ENCODE data around the gene MARVELD3.
"Not testable (repeated sequence)": the region's sequence is repeated elsewhere in the genome, so short reads cannot be mapped to it uniquely, and the experiment has no call there.

Gene MARVELD3

DNA sequence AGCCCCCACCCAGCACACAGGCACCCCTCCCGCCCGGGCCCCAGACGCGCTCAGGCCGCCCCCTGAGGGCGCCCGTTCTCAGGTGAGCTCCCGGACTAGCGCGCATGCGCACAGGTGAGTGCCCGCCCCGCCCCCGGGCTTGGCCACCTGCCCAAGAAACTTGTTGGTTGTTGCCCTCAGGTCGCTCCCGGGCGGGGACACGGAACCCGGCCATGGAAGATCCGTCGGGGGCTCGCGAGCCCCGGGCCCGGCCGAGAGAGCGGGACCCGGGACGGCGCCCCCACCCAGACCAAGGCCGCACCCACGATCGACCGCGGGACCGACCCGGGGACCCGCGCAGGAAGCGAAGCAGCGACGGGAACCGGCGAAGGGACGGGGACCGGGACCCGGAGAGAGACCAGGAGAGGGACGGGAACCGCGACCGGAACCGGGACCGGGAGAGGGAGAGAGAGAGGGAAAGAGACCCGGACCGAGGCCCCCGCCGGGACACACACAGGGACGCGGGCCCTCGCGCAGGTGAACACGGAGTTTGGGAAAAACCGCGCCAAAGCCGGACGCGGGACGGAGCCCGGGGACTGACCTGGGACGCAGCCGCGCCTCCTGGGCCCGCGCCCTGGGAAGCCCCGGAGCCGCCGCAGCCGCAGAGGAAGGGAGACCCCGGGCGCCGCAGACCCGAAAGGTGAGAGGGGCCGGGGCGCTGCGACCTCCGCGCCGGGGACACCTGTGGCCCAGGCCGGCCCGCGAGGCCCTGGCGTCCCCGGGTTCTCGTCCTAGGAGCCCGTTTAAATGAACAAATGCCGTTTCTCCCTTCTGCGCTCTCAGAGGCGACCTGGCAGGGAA, at the start of gene MARVELD3:
MARVELD3 (plus strand) TSS at position 167 of the 840 bp plus-strand sequence; CDS start at position 213, 46 bp downstream.
- DNase-seq, result peak; percentile 47

GRCh38 chr16:71576971-71577370, 49.0 kb upstream of the MARVELD3 start, which contains the start of gene TAT:
Gene TAT, minus strand, starts transcription at chr16:71577092. Its CDS starts 677 bp downstream, at chr16:71576415.
- DNase-seq, result no peak

- not testable (repeated sequence) for DNase-seq
Measured at GRCh38 chr16:71582553-71582848, 43.5 kb upstream of the MARVELD3 start.

DNA sequence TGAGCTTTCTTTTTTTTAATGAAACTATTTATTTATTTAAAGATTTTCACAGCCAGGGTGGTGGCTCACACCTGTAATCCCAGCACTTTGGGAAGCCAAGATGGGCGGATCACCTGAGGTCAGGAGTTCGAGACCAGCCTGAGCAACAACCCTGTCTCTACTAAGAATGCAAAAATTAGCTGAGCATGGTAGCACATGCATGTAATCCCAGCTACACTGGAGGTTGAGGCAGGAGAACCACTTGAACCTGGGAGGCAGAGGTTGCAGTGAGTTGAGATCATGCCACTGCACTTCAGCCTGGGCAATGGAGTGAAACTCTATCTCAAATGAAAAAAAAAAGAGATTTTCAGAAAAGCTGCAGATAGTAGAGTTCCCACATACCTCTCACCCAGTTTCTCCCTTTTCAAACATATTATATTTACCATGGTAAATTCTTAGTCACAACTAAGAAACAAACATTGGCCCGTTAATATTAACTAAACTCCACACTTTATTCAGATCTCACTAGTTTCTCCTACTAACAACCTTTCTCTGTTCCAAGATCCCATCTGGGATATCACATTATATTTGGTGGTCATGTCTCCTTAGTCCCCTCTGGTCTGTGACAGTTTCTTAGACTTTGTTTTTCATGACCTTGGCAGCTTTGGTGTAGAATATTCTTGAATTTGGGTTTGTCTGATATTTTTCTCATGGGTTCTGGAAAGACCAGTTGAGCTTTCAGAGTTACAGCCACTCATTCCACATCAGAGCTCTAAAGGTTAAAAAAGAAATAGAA, 41.3 kb upstream of the MARVELD3 start:
- DNase-seq, result no peak

DNA sequence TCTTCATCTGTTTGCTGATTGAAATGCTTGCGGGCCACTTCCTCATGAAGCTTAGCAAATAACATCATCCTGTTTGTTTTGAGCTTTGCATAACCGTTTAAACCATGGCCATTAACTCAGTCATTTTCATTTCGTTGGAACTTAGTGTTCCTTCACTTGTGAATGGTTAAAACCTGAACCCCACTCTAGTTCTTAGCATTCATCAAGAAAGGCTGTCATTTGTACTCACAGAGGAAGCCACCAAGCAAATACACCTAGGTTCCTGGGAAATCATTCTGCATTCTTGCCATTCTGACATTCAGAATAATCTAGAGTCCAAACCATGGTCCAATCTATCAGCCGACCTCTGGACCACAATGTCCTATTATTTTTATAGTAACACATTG, 40.7 kb upstream of the MARVELD3 start:
- no peak for DNase-seq

DNA sequence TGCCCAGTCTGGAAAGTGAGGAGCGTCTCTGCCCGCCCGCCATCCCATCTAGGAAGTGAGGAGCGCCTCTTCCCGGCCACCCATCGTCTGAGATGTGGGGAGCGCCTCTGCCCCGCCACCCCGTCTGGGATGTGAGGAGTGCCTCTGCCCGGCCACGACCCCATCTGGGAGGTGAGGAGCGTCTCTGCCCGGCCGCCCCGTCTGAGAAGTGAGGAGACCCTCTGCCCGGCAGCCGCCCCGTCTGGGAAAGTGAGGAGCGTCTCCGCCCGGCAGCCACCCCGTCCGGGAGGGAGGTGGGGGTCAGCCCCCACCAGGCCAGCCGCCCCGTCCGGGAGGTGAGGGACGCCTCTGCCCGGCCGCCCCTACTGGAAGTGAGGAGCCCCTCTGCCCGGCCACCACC, 36.6 kb upstream of the MARVELD3 start:
- not testable (repeated sequence) for DNase-seq

GRCh38 chr16:71590071-71590470, 35.9 kb upstream of the MARVELD3 start:
- not testable (repeated sequence) for DNase-seq

GRCh38 chr16:71590584-71590983, 35.4 kb upstream of the MARVELD3 start:
- DNase-seq, result no peak

- DNase-seq, result no peak
Measured at GRCh38 chr16:71591917-71592316, 34.1 kb upstream of the MARVELD3 start.

DNA sequence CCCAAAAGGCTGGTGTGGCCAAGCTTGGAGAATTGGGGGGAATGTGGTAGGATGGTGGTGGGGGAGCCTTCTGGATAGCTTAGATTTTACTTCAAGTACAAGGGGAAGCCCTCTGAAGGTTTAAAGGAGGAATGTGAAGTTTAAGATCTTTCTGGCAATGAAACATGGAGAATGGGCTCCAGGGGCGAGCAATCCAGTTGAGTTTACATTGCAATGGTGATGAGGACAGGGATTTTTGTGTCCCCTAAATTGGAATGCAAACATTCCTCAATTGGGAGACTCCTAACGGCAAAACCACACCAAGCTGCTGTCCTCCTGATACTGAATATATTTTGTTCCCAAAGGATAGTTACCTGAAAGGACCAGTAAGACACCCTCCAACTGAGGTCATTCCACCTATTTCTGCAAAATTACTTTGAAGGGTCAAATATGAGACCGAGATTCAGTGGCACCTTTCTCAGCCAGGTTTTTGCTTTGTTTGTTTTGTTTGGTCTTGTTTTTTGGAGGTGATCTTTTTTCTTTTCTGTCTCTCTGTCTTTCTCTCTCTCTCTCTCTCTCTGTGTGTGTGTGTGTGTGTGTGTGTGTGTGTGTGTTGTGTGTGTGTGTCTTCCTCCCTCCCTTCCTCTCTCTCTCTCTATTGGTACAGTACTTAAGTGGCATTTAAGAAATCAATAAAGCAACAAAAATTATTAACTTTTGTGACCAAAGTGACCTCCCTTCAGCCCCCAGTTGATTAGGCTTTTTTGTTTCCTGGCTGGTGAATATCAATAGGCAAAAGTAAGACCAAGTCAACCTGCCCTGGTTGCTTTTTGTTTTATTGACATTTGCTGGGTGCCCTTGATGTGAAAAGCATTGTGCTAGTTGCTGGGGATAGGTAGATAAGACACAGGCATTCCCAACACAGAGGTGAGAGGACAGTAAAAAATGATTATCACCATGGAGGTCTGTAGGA, 32.7 kb upstream of the MARVELD3 start:
- DNase-seq, result no peak

DNA sequence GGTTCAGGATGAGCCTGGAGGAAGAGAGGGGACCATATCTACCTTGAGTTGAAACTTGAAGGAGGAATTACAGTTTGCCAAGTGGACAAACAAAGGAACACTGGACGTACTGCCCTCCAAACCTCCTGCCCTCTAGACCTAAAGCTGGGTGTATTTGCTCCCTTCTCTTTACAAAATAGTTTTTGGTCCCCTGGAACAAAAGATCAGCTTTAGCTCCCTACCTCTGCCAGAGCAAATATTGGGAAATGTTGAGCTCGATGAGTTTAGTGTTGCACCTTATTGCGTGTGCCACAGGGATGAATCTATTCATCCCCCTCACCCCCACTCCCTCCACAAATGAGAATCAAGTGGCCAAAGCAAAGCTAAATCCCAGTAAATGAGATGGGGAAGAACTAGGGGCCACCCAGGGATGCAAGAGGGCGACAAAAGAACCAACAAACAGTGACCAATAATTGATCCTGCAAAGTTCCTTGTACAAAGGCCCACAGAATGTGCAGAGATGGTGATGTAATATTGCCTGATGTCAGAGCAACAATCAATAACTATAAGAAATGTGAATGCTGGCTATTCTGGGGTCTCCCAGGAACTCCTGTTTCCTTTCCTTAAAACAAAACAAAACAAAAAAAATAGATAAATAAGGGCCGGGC, 31.9 kb upstream of the MARVELD3 start:
- DNase-seq, result no peak

- DNase-seq, result not testable (repeated sequence)
Measured at GRCh38 chr16:71595340-71595826, 30.6 kb upstream of the MARVELD3 start.

GRCh38 chr16:71598426-71598825, 27.6 kb upstream of the MARVELD3 start:
- not testable (repeated sequence) for DNase-seq

DNA sequence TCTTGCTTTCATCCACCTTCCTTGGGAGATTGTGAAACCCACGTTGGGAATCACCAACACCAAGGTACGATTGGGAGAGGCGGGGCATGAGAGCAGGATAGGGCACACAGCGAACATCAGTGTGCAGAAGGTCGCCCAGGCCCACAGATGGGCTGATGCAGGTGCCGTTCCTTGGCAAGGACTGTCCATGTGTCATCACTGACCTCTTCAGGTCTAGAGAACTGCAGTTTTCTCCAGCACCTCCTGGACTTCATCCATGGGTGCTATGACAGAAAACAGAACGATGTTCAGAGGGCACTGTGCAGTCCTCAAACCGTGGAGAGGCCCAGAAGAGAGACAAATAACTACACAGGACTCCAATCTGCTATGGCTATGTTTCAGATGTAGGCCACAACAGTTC, 25.2 kb upstream of the MARVELD3 start:
- DNase-seq, result no peak

DNA sequence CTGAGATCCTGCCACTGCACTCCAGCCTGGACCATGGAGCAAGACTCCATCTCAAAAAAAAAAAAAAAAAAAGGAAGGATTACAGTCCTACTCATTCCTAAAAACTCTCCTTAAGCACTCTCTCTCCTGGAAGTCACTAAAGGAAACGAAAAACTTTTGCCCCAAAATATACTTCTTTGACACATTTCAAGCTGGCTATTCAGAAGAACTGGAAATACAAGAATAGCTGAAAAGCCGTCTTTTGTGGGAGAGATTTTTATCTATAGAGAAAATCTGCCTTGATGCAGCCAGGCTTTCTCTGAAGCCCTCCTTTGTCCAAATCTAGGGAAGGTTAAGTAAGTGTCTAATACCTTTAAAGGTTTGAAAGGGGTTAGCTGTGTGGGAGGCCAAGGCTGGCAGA, 16.9 kb upstream of the MARVELD3 start:
- DNase-seq, result no peak

DNA sequence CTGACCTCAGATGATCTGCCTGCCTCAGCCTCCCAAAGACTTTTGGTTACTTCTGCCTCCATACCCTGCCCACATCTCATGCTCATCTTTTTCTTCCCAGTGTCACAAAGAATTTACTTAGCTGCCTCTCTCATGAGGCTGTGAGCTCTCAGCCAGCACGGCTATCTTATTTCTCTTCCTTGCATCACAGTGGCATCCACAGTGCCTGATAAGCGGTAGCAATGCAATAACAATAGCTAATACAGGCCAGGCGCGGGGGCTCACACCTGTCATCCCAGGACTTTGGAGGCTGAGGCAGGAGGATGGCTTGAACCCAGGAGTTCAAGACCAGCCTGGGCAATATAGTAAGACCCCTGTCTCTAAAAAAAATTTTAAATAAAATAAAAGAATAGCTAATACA, 15.5 kb upstream of the MARVELD3 start:
- DNase-seq, result no peak

- DNase-seq, result peak; percentile 88
Measured at GRCh38 chr16:71610936-71611871, 14.8 kb upstream of the MARVELD3 start.

GRCh38 chr16:71614956-71615355, 11.0 kb upstream of the MARVELD3 start:
- not testable (repeated sequence) for DNase-seq

DNA sequence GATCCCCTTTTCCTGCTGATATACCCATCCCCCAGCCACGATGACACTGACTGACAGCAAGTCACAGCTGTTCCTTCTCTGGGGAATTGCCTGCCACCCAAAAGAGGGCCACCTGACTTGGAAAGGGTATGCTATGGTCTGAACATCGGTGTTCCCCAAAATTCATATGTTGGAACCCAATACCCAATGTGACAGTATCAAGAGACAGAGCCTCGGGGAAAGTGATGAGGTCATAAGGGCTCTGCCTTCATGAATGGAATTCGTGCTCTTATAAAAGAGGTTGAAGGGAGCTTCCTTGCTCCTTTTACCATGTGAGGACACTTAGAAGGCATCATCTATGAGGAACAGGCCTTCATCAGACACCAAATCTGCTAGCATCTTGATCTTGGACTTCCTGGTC, 7.6 kb upstream of the MARVELD3 start:
- DNase-seq, result no peak

DNA sequence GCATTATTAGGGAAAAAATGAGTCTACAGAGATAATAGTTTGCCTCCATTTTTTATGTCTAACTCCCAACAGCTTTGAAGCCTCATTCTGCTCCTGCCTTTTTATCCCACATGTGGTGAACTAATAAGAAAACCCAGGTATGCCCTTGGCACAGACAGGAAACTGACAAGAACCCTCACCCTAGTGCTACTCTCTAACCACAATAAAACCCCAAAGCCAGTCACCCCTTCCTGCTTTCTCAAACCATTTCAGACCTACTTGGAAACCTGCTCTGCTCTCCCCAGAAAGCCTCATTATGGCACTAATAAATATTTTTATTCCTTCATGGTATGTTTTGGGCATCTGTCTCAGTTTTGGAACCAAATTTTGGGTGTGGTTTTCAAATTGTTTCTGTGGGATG, 3.9 kb upstream of the MARVELD3 start:
- no peak for DNase-seq

DNA sequence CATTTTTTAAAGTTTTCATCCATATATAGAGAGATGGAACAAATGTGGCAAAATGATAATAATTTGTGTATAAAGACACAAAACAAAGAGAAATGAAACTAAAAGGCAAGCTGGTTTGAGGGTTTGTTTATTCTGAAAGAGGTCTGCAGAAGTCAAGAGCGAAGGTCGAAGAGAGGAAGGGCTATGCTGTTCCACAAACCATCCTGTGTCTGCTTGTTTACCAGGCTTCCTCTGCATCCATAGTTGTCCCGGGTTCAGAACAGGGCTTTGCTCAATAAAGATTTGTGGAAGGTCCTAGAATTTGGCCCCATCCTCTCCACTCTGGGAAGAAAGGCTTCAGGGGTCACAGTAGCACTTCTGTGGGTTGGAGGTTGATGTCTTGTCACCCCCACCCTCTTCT, 2.4 kb upstream of the MARVELD3 start:
- DNase-seq, result no peak
